ENCODE results near the gene CRYBG1.

Gene CRYBG1

GRCh38 chr6:106469882-106470281, 109.4 kb downstream of the CRYBG1 start:
- DNase-seq: no peak

- DNase-seq: no peak
These were observed 109.8 kb downstream of the CRYBG1 start for GRCh38 chr6:106470316-106470715.

- no peak for DNase-seq
These were observed 110.3 kb downstream of the CRYBG1 start for GRCh38 chr6:106470811-106471210.

- no peak for DNase-seq
These were observed 113.3 kb downstream of the CRYBG1 start for GRCh38 chr6:106473812-106474211.

- DNase-seq: no peak
These were observed 113.9 kb downstream of the CRYBG1 start for GRCh38 chr6:106474466-106474865.

DNA sequence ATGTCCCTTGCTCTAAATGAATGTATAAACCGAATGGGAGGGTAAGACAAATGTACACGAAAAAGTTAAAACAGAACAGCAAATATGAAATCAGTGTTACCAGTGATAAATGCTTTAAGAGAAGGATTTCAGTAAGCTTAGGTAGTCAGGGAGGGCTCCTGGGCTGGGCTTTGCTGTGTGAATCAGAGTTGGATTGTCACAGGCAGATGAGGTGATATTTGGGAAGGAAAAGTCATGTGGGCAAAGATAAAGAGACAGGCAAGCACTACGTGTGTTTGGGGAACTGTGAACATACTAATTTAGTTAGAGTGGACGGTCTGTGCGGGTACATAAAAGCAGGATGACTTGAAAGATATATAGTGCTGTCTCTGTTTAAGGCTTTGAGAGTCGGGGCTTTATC, 114.8 kb downstream of the CRYBG1 start:
- DNase-seq: no peak

- no peak for DNase-seq
These were observed 116.0 kb downstream of the CRYBG1 start for GRCh38 chr6:106476331-106477105.

- no peak for DNase-seq
These were observed 116.6 kb downstream of the CRYBG1 start for GRCh38 chr6:106477146-106477545.

DNA sequence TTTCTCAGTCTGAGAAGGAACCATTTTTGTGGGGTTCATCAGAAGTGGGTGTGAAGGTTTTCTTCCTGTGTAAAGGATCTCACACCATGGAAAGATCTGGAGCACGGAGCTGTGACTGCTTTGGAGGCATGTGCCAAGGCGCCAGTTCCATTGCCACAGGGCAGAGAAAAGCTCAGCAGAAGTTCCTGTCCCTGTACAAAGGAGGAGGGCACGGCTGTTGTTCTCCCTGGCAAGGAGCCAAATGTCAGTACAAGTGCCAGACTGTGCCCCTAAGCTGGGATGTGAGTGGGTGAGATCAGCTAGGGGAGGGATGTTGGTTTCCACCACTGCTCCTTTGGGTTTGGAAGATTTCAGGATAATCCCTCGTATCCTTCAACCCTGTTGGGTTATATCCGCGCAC, 117.3 kb downstream of the CRYBG1 start:
- DNase-seq: peak; percentile 85

GRCh38 chr6:106486236-106486635, 125.7 kb downstream of the CRYBG1 start:
- no peak for DNase-seq

- no peak for DNase-seq
These were observed 128.2 kb downstream of the CRYBG1 start for GRCh38 chr6:106488494-106489370.

- DNase-seq: no peak
These were observed 129.5 kb downstream of the CRYBG1 start for GRCh38 chr6:106490030-106490429.

DNA sequence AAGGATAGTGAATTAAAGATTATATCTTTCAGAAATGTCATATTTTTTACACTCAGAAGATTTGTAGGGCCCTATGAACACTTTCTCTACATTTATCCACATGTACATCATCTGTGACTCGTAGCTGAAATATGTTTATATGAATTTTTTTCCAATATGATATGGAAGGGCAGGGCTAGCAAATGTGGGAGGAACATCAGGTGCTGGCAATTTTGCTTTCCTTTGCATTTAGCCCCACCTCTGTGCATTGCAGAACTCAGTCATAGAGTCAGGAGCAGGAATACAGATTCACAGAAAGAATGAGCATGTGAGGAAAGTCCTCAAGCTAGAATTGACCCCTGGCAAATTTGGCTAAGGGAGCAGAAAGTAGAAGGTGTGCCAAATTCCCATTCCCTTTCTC, 129.9 kb downstream of the CRYBG1 start:
- no peak for DNase-seq

DNA sequence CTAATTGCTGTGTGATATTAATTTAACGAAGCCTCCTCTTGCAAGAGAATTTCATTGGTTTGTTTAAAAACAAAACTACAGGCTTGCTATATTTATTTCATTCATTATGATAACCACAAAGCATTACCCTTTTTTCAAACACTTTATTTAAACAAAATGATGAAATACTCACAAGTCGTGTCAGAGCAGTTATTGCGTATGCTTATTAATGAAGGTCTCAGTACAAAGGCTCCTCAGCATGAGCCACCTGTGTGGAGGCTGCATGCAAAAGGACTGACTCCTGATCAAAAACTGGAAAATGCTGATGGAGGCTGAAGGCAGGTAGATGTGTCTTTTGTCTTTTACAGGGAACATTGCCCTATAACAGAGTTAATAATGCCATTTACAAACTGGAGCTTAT, 130.5 kb downstream of the CRYBG1 start:
- DNase-seq: no peak

DNA sequence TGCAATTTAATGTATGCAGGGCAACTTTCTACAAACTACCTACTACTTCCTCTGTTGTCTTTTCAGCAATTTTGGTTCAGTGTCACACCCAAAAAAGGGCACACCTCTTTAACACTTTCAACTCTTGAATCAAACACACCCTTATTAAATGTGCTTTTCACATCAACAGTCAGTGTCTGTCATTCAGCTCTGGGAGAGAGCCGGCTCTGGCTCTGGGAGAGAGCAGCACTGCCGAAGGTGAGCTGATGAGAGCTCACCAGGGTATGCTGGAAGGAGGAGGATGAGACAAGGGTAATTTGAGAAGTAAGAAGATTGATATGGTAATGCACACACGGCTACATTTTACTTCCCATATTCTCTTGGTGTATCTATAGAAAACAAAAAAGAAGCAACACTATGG, 134.5 kb downstream of the CRYBG1 start:
- no peak for DNase-seq

DNA sequence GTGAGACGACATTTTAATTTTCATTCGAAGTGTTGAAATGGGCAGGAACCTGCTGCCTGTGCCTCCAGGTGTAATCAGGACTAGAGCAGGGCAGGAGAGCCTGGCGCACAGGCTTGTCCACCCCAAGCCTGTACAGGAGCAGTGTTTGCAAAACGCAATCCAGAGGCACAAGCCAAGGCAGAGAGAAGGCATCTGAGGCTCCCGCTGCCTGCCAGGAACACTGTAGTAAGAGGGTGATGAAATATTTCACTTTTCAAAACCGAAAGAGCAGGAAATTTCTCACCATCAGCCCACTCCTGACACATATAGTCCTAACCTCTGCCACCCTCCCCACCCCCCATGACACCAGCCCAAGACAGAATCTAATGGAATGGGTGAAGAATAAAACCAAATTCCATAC, 136.3 kb downstream of the CRYBG1 start:
- no peak for DNase-seq

GRCh38 chr6:106501960-106502371, 141.4 kb downstream of the CRYBG1 start:
- no peak for DNase-seq

DNA sequence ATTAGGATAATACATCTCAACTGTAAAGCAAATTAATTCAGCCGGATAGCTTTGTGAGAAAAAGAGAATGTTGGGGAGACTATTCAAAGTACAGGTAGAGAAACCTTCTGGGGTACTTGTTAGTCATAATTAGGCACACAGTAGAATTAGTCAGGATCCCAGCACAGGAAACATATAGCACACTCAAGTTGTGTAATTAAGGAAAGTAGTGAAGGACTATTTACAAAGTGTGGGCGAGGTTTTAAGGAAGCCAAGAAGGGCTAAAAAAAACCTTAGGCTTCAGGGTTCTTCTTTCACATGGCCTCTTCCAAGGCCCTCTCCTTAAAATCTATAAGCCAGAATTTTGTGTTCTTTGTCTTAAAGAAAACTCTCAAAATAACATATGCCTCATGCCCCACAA, 142.0 kb downstream of the CRYBG1 start:
- no peak for DNase-seq

DNA sequence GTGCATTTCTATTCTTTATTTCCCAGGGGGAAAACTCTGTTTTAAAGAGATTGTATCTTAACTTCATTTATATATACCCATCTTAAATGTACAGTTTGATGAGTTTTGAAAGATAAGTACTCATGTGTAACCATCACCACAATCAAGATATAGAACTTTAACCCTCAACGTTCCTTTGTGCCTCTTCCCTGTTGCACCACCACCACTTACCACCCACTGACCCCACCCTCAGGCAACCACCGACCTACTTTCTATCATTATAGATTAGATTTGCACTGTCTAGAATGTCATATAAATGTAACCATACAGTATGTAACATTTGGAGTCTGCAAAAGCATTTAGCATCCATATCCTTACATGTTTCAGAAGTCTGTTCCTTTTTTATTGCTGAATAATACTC, 147.8 kb downstream of the CRYBG1 start:
- no peak for DNase-seq

DNA sequence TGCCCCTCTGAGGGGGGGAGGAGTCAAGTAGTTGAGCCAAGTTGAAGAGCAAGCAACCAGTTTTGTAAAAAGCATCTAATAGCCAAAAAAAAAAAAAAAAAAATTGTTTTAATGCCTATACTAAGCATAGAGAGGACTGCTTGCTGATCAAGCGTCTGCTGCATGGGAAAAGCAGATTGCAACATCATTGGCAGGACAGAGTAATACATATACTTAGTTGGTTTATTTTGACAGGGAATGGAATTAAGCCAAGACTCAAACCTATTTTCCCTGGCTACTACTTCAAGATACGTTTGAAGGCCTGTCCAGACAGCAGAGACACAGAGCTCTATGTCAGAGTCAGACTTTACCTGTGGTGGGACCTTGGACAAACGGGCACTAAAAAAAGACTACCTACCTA, 148.3 kb downstream of the CRYBG1 start:
- no peak for DNase-seq

DNA sequence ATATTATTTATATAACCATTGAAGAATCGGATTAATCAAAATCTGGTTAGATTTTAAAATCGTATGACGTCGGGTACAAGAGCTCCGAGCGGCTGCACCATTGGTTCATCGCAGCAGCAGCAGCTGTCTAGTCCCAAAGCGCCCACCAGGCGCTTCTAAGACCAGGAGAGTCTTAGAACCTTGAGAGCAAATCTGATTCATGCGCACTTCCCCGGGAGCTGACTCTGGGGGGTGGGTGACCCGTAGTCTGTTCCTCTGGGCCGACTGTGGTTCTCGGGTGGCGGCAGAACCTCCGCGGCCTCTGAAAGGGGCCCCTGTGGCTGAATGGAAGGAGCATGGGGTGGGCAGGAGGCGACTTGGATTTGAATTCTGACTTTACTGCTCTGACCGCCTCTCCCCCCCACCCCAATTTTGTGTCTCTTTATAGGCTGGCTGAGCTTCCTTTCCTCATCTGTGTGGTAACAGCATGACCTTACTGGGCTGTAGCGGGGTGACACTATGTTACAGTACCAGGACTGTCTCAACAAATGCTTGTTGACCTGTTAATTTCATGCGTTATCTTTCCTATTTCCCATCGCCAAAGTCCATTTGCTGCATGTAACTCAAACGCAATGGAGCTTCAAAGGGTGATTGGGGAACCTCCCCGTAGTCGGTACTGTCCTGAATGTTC, 149.0 kb downstream of the CRYBG1 start:
- DNase-seq: no peak

DNA sequence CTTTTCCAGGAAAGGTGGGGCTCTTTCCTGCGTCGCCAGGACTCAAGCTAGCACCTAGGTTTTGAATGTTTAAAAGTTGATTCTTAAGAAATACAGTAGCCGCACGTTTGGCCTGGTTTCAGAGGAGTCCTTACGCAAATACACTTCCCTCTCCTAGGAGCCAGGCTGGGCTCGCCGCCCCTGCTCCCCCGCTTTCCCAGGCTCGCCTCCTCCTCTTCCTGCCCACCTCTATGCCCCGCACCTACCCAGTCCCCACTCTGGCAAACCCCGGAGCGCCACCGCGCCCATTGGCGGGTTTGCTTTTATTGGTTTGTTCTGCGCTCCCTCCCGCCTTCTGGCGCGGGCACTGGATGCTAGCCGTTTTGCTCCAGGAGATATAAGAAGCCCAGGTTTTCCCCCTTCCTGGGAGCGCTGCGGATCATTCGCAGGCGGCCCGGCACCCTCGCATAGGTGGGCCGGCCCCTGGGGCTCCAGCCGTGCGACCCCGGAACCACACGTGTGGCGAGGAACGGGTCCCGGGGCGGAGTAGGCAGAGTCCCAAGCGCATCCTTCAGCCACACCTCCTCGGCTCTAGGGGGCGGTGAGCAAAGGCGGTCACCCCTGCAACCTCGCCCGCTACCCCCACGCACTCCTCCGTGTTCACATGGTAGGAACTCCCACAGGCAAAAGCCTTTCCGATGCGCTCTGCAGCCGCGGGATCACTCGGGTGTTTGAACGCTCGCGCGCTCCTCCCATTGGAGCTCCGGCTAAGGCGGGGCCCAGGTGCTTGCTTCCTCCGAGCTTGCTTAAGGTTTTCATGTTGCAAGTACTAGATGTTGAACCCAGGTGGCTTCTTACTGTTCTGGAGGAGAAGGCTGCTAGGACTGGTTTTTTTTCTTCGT, 149.8 kb downstream of the CRYBG1 start:
- peak; percentile 43 for DNase-seq
